Uterus (tissue), 2 donors: ENCODE measurements around the gene KLHDC3.
A peak's percentile ranks its signal among the peaks of the same experiment; 100 is the strongest.

Experiments used
- POLR2A ChIP-seq, 2 donors: fragments of 450-650 bp; IDR thresholded peaks; one replicate each; pipeline ENCODE4 v1.6.1; 2016; ENCODE audit warnings: antibody characterized with exemption in 2 of 2, mild to moderate bottlenecking in 1 of 2, moderate library complexity in 1 of 2
- TF ChIP-seq, protein P1 (sequence below), 4 experiments: fragments of 200-600 bp in 2 of 4; fragments of 450-650 bp in 2 of 4; sonication (generic) in 2 of 4; IDR thresholded peaks; one replicate each; pipeline ENCODE4 v1.5.1; 2016 to 2019; ENCODE audit warnings: antibody characterized with exemption in 4 of 4, mild to moderate bottlenecking in 2 of 4, moderate library complexity in 1 of 4

DNA sequence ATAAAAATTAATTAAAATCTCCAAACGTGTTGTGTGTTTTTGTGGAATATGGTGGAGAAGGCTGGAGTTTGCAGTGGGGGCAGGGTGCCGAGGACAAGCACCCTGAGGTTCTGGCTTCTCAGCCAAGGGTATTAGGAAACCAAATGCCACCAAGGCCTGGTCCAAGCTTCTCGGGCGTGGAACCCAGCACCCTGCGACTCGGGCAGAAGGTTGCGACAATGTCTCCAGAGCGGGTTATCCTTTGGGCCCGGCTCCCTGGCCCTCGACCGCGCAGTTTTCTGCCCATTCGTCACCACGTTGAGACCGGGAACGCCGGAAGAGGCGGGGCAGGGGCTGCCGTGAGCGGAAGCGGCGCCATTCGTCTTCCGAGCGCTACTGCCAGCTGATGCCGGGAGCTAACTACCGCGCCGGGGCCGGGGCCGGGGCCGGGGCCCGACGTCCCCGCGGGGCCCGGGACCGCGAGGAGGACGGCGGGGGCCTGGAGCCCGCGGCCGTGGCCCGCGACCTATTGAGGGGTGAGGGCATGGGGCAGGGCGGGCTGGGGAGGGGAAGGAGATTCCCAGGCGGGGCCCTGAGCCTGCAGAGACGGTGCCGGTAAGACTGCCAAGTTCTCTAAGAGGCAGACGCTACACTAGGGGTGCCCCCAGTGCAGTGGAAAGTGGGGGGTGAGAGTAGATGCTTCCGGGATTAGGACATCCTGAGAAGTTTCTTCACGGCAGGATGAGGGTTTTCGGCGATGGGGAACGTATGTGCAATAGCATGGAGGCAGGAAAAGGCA is 7.4 kb downstream of the KLHDC3 start, which contains the start of gene RRP36:
- peak in 1 of 2 donors; percentile 41 for TF ChIP-seq POLR2A (IDR thresholded peaks at IDR 0.05)
- TF ChIP-seq, protein P1, sequence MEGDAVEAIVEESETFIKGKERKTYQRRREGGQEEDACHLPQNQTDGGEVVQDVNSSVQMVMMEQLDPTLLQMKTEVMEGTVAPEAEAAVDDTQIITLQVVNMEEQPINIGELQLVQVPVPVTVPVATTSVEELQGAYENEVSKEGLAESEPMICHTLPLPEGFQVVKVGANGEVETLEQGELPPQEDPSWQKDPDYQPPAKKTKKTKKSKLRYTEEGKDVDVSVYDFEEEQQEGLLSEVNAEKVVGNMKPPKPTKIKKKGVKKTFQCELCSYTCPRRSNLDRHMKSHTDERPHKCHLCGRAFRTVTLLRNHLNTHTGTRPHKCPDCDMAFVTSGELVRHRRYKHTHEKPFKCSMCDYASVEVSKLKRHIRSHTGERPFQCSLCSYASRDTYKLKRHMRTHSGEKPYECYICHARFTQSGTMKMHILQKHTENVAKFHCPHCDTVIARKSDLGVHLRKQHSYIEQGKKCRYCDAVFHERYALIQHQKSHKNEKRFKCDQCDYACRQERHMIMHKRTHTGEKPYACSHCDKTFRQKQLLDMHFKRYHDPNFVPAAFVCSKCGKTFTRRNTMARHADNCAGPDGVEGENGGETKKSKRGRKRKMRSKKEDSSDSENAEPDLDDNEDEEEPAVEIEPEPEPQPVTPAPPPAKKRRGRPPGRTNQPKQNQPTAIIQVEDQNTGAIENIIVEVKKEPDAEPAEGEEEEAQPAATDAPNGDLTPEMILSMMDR (IDR thresholded peaks at IDR 0.05): no peak
